SU-DHL-6 (cell line): ENCODE data around the gene BMPR2.

Source experiments
- H2AFZ ChIP-seq: fragments of 200-600 bp; sonication (generic); 2 replicates; pipeline ENCODE4 v1.6.1; 2014; ENCODE audit warnings: low read depth, mild to moderate bottlenecking, moderate library complexity, mixed read lengths, antibody characterized with exemption, low read length; ENCODE audit not compliant: severe bottlenecking
- H3F3A ChIP-seq: fragments of 200-600 bp; shearing (Covaris generic); 2 replicates; pipeline ENCODE4 v1.6.0; 2016; ENCODE audit warnings: antibody characterized with exemption, mild to moderate bottlenecking; ENCODE audit not compliant: insufficient read depth
- H3K27ac ChIP-seq: fragments of 200-600 bp; sonication (generic); 2 replicates; pipeline ENCODE4 v1.5.1; 2016; ENCODE audit warnings: low read depth, mild to moderate bottlenecking, low read length, moderate library complexity, mixed read lengths
- H3K27me3 ChIP-seq: fragments of 200-600 bp; sonication (generic), shearing (Covaris generic); 2 replicates; pipeline ENCODE4 v1.6.0; 2014; ENCODE audit warnings: mild to moderate bottlenecking, low read length
- H3K36me3 ChIP-seq: fragments of 200-600 bp; sonication (generic); 2 replicates; pipeline ENCODE4 v1.6.1; 2014; ENCODE audit warnings: mild to moderate bottlenecking, low read length, mixed read lengths
- H3K4me2 ChIP-seq: fragments of 300-600, 200-600 bp; shearing (Covaris generic), sonication (generic); 2 replicates; pipeline ENCODE4 v1.6.0; 2014; ENCODE audit warnings: low read length, low read depth, mild to moderate bottlenecking; ENCODE audit not compliant: poor library complexity, severe bottlenecking
- H3K4me3 ChIP-seq: fragments of 200-600 bp; sonication (generic); 2 replicates; pipeline ENCODE4 v1.5.1; 2014; ENCODE audit warnings: antibody characterized with exemption, low read length, mild to moderate bottlenecking, mixed read lengths; ENCODE audit not compliant: insufficient read depth, poor library complexity, severe bottlenecking
- H3K79me2 ChIP-seq: fragments of 200-600 bp; sonication (generic); 2 replicates; pipeline ENCODE4 v1.6.1; 2014; ENCODE audit warnings: mild to moderate bottlenecking, low read length, moderate library complexity; ENCODE audit not compliant: insufficient read depth
- H3K9ac ChIP-seq: fragments of 200-600 bp; sonication (generic); 2 replicates; pipeline ENCODE4 v1.7.0; 2014; ENCODE audit warnings: mild to moderate bottlenecking, low read length
- H3K9me2 ChIP-seq: fragments of 200-600 bp; sonication (generic); replicated peaks from 2 replicates; pipeline ENCODE4 v1.6.1; 2014; ENCODE audit warnings: low read length; ENCODE audit not compliant: insufficient read depth
- H3K9me3 ChIP-seq: fragments of 200-600 bp; sonication (generic); 2 replicates; pipeline ENCODE4 v1.6.1; 2014; ENCODE audit warnings: low read length, mixed read lengths; ENCODE audit not compliant: insufficient read depth
- H4K20me1 ChIP-seq: fragments of 200-600 bp; sonication (generic); 2 replicates; pipeline ENCODE4 v1.6.1; 2014; ENCODE audit warnings: low read depth, mild to moderate bottlenecking, antibody characterized with exemption, low read length, moderate library complexity, mixed read lengths
- CTCF ChIP-seq: fragments of 200-600 bp; sonication (generic); IDR thresholded peaks from one replicate; pipeline ENCODE4 v1.5.1; 2017; ENCODE audit warnings: antibody characterized with exemption, mild to moderate bottlenecking, low read length, moderate library complexity; ENCODE audit not compliant: insufficient read depth, poor library complexity, severe bottlenecking
- EZH2phosphoT487 ChIP-seq: fragments of 200-600 bp; sonication (generic), shearing (Covaris generic); conservative IDR thresholded peaks from 2 replicates; pipeline ENCODE4 v1.6.1; 2018; ENCODE audit warnings: mild to moderate bottlenecking, antibody characterized with exemption, low read length, moderate library complexity, mixed read lengths

Gene BMPR2

GRCh38 chr2:202599105-202599504 is 223.0 kb downstream of the BMPR2 start:
- Histone ChIP-seq H3K9me3 (no peaks in the 10 kb centered on the region), H3K4me2 (no peak overlapping the region), H4K20me1 (no peaks in the 10 kb centered on the region)

GRCh38 chr2:202599911-202600310 is 223.8 kb downstream of the BMPR2 start:
- Histone ChIP-seq H3K4me3 (no peak overlapping the region), H3F3A (no peaks in the 10 kb centered on the region), H3K79me2 (no peaks in the 10 kb centered on the region), H3K4me2 (no peak overlapping the region), H3K27ac (no peak overlapping the region), H3K36me3 (no peaks in the 10 kb centered on the region), H3K9me3 (no peaks in the 10 kb centered on the region), H3K9ac (no peak overlapping the region), H3K9me2 (no peaks in the 10 kb centered on the region), H2AFZ (no peak overlapping the region), H3K27me3 (no peaks in the 10 kb centered on the region), H4K20me1 (no peaks in the 10 kb centered on the region)
- TF ChIP-seq CTCF (no peak), EZH2phosphoT487 (no peak)

More at GRCh38 chr2:202599105-202599504, 223.0 kb downstream of the BMPR2 start:
- H3K27me3 ChIP-seq = no peaks in the 10 kb centered on the region
- TF ChIP-seq EZH2phosphoT487 (no peak), CTCF (no peak)
- no peak overlapping the region for H2AFZ ChIP-seq
- H3K9ac ChIP-seq = no peak overlapping the region
- no peaks in the 10 kb centered on the region for H3K36me3 ChIP-seq
- no peak overlapping the region for H3K27ac ChIP-seq
- no peaks in the 10 kb centered on the region for H3K79me2 ChIP-seq
- H3F3A ChIP-seq = no peaks in the 10 kb centered on the region
- H3K4me3 ChIP-seq = no peak overlapping the region
- H3K9me2 ChIP-seq = no peaks in the 10 kb centered on the region

GRCh38 chr2:202604699-202605098 is 228.6 kb downstream of the BMPR2 start:
- H3K4me3 ChIP-seq = no peak overlapping the region
- H3K79me2 ChIP-seq = no peaks in the 10 kb centered on the region
- no peaks in the 10 kb centered on the region for H3K9me3 ChIP-seq
- H3K9ac ChIP-seq = no peak overlapping the region
- H2AFZ ChIP-seq = no peak overlapping the region
- TF ChIP-seq EZH2phosphoT487 = no peak
- TF ChIP-seq CTCF = no peak
- no peak overlapping the region for H3K27ac ChIP-seq
- no peaks in the 10 kb centered on the region for H4K20me1 ChIP-seq
- H3K9me2 ChIP-seq = no peaks in the 10 kb centered on the region
- H3K27me3 ChIP-seq = no peaks in the 10 kb centered on the region
- H3K4me2 ChIP-seq = no peak overlapping the region
- no peaks in the 10 kb centered on the region for H3K36me3 ChIP-seq
- no peaks in the 10 kb centered on the region for H3F3A ChIP-seq

- no peak overlapping the region for H3K27ac ChIP-seq
- no peaks in the 10 kb centered on the region for H4K20me1 ChIP-seq
- no peaks in the 10 kb centered on the region for H3K79me2 ChIP-seq
- H3K27me3 ChIP-seq = no peaks in the 10 kb centered on the region
- no peak overlapping the region for H3K4me3 ChIP-seq
- H3K9ac ChIP-seq = no peak overlapping the region
- H3K9me3 ChIP-seq = no peaks in the 10 kb centered on the region
- H3K36me3 ChIP-seq = no peaks in the 10 kb centered on the region
- H3K9me2 ChIP-seq = no peaks in the 10 kb centered on the region
- no peak overlapping the region for H2AFZ ChIP-seq
- no peak overlapping the region for H3K4me2 ChIP-seq
- TF ChIP-seq CTCF = no peak
- no peak for TF ChIP-seq EZH2phosphoT487
- no peaks in the 10 kb centered on the region for H3F3A ChIP-seq
These were observed 229.0 kb downstream of the BMPR2 start for GRCh38 chr2:202605174-202605573.
